Non-pigmented ciliary epithelial cell (primary cell): ENCODE results near the gene MVB12B.

Experiments used
- DNase-seq: peaks from one replicate; pipeline ENCODE4 v3.0.0-alpha.2; 2010; ENCODE audit warnings: low read depth

The MVB12B gene

DNA sequence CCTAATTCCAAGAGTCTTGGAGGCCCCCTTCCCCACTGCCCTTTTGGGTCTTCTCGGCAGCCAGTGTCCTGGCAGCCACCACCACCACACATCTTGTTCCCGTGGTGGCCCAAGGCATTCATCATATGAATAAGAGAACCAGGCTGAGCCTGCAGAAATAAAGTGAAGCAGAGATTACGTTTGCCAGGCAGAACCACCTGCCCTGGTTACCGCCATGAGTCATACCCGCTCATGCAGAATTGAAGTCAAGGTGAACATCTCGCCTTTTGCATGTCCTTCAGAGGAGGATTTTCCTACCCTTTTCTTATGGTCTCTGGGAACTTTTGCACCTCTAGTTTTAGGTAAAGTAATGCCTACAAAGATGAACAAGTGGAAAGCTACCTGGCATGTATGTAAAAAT lies 167.6 kb downstream of the MVB12B start:
- DNase-seq: no peak

DNA sequence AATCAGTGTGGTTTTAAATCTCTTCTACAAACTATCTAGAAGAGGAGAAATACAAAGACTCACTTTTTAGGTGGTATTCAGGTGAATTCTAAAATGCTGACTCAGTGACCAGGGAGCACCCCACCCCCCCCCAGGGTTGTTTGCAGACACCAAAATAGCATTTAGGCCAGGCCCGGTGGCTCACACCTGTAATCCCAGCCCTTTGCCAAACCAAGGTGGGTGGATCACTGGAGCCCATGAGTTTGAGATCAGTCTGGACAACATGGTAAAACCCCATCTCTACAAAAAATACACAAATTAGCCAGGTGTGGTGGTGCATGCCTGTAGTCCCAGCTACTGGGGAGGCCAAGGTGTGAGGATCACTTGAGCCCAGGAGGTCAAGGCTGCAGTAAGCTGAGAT lies 168.1 kb downstream of the MVB12B start:
- no peak for DNase-seq

DNA sequence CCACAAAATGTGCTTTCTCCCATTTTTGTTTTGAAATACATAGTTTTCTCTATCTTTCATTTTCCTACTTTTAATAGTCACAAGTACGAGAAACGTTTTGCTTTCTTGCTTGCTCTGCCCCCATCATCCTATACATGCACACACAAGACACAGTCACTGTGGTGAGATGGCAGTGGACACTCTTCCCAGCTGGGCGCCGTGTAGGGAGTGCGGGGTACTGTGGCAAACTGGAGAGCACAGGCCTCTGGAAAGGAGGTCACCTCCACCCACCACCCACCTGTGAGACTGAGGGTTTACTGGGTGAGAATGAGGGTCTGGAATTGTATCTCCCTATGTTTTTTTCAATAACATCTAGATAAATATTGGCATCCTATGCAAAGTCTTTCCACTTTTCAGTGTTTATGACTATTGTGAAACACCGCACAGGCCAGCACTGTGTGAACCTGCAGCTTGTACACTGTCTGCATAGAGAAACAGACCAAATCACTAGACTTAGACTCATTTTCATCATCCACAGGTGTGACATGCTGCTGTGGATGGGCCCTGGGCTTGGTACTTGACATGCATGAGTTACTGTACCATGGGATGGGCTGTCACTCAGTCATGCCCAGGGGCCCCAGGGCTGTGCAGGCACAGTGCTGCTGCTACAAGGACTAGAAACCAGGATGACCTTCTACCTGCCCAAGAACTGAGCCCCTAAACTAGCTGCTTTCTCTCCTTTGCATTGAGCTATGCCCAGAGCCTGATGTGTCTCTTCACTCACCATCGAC lies 169.0 kb downstream of the MVB12B start:
- no peak for DNase-seq

DNA sequence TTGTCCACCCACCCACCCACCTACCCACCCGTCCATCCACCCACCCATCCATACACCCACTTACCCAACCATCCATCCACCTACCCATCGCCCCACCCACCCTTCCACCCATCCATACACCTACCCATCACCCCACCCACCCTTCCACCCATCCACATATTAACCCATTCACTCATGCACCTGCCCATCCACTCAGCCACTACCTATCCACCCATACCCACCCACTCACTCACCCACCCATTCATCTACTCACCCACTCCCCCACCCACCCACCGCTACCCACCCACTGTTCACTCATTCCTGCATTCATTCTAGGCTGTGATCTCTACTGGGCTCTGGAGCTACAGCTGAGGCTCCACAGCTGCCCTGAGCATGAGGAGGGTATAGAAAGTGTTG lies 169.6 kb downstream of the MVB12B start:
- DNase-seq: no peak

DNA sequence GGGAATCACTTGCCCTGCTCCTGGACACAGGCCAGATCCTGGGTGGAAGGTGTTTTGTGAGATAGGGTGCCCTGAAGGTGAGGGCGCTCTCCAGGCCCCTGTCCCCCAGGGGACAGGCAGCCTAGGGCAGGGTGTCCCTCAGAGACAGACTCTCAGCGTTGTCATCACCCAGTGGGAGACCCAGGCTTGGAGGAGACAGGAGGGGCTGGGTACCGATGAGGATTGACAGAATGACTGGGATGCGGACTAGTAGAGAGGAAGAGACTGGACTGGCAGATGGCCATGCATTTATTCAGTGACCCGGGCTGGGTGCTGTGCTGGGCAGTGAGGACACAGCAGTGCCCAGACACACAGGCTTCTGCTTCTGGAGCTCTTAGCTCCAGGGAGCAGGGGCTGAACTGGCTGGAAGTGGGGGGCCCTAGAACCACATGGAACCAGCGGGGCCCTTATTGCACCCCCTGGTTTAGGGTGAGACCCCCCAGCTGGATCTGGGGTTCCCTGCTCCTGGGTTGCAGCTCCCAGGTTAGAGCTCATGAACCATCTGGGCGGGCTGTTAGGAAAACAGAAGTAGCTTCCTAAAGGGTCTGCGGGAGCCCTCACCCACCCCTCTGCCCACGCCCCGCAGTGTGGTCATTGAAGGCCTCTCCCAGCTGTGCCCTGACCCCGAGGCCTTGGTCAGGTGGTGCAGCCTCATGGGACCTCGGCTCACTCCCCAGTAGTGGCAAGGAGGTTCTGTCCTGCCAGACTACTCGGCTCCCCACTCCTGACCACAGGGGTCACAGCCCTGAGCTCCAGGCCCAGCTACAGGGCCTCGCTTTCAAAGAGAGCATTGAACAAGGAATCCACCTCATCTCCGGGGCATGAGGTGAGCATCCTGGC lies 170.4 kb downstream of the MVB12B start:
- no peak for DNase-seq

DNA sequence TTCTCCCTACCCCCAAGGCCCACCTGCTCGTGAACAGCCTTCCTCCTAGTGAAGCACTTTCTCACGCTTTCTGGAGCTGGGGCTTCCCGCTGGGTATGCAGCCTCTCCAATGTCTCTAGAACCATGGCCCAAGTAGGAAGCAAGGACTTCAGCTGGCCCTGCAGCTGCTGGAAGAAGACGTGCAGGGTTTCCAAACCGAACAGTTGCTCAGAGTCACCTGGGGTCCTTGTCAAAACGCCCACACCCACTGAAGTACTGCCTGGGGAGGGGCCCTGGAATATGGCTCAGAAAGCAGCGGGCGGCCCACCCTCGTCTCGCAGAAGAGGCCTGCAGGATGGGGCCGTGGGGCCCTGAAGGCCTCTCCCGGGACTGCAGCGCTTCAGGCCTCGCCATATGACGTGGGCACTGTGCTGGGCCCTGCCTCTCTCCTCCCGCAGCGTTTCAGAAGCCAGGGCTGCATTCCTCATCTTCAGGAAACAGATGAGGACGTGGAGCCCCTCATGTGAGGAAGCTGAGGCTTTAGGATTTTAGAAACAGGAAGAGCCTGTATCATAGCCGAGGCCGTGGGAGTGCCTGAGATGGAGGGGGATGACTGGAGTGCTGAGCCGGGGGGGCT lies 171.1 kb downstream of the MVB12B start:
- no peak for DNase-seq

DNA sequence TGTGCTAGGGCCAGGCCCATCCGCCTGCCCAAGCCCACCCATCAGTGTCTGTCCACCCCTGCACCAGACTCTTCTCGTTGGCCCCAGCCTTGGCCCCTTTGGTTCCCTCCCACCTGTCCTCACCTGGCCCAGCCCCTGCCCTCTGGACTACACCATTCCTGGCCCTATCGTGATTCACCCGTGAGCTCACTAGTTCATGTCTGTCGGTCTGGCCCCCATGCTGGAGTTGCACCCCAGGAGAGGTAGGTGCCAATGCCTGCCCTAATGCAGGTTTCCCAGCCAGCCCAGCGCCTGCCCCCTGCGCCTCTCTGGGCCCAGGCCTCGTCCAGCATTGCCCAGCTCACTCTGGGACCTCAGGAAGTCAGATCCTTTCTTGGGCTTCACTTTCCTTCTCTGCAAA lies 171.7 kb downstream of the MVB12B start:
- DNase-seq: no peak

DNA sequence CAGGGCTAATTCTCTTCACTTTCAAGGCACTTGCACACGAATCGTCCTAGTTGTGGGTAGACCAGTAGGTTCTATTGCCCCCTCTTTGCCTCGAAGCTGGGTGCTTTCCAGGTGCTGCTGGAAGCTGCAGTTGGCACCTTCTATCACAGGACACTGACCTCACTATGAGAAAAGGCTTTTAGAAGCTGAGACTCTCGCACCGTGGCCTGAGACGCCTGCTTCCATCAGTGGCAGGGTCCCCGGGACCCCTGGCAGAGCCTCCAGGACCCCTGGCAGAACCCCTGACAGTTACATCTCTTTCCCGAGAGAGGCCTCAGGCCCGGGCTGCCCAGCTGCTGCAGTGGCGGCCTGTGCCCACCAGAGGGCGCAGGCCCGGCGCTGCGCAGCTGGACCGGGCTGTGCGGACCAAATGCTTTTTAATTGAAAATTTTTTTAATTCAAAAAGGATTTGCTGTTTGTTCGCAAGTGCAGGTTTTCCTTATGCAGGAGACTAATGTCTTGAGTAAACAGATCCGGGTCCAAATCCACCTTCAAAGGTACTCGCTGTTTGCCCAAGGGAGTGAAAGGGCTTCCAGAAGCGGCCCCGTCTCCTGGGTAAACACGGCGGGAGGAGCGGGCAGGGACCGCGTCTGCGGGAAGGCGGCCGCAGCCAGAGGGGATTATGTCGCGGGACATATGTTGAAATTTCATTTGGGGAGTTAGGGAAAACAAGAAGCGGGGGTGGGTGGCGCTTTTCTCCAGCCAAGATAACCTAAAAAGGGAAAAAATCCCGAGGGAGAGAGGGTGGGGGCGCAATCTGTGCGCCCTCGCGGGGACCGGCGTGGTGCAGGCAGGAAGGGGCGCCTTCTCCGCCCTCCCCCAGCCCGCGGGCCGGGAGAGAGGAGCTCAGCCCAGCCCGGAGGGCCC lies 172.6 kb downstream of the MVB12B start:
- no peak for DNase-seq

DNA sequence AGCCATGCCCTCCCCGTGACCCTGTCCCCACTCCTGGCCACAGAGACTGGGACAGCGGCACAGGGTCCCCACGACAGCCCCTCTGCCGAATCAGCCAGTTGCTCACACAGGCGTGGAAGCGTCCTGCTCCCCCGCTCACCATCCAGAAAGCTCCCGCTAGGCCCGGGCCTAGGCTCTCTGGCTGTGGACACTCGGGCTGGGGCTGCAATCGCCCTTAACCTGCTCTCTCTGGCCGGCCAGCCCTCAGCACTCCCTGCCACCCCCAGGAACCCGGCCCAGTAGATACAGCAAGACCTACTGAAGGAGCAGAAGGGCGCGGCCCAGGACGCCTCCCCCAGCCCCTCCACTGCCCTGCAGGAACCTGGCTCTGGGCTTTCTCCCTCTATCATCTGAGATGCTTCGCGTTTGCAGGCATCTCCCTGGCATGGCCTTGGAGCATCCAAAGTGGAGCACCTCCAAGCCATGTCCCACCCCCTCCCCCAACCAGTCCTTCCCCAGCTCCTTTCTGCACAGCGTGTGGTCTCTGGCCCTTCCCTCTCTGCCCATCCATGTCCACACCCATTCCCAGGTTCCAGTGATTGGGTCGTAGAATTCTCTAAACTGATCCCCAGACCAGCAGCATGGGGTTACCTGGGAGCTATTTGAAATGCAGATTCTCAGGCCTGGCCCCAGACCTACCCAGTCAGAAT lies 173.4 kb downstream of the MVB12B start:
- no peak for DNase-seq

DNA sequence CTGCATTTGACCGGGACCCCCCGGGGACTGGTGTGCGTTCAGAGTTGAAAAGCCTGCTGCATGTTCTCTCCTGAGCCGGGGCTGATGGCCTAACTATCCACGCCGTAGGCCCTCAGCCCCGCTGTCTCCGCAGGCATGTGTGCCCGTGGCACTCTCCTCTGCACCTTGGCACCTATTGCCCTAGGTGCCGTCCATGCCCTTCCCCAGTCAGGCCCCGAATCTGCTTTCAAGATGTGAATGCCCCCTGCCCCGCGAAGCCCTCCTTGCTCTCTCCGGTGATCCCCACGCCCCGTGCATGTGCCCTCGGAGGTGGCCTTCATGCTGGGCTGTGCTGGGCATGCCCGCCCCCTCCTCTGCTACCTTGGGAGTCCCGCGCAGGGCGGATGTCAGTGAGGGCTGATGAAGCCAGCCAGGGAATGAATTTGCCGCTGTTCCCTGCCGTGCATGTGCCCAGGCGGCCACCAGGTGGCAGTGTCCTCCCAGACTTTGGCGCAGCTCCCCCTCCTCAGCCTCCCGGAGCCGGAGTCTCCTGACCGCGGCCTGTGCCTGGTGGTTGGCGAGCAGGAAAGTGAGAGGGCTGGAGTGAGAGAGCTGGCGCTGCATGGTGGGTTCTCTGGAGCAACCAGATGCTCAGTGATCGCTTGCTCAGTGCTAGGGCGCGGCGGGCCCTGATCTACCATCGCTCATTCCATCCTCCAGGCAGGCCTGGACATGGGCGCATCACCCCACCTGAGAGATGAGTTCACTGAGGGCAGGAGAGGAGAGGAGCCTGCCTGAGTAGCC lies 174.2 kb downstream of the MVB12B start:
- DNase-seq: no peak

DNA sequence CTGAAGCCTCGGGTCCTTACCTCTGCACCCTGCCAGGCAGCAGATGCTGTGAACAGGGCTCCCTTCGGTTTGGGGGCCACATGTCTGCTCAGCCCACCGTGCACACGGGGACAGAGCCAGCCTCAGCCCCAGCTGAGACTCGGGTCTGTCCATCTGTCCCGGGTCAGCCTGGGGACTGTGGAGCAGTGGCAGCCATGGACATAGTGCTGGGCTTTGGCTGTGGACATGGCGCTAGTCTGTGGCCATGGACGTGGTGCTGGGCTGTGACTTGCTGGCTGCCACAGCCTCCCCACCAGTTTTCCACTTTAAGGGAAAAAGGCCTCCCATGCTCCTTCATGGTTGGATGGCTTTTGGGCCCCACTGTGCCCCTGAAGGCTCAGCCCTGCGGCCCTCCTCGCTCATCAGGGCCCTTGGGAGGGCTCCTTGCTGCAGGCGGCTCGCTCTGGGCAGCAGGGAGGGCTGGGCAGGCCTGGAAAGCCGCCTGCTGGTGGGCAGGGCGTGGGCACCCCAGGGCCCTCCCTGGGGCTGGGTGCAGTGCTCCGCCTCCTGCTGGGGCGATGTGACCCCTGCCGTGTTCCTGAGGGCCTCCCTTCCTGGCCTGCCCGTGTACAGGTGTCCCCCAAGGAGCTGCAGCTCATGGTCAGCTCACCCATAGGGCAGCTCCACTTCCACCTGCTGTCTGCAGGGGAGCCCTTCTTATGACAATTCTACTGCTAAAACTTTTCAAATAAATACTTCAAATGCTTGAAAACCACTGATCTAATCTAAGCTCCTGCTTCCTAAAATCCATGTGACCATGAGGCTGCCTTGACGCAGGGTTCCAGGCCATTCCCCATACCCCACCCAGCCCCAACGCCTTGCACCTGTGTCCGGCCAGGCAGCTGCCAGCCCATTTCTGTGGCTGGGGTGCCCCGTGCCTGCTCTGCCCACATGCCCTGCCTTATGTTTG lies 175.0 kb downstream of the MVB12B start:
- DNase-seq: no peak

DNA sequence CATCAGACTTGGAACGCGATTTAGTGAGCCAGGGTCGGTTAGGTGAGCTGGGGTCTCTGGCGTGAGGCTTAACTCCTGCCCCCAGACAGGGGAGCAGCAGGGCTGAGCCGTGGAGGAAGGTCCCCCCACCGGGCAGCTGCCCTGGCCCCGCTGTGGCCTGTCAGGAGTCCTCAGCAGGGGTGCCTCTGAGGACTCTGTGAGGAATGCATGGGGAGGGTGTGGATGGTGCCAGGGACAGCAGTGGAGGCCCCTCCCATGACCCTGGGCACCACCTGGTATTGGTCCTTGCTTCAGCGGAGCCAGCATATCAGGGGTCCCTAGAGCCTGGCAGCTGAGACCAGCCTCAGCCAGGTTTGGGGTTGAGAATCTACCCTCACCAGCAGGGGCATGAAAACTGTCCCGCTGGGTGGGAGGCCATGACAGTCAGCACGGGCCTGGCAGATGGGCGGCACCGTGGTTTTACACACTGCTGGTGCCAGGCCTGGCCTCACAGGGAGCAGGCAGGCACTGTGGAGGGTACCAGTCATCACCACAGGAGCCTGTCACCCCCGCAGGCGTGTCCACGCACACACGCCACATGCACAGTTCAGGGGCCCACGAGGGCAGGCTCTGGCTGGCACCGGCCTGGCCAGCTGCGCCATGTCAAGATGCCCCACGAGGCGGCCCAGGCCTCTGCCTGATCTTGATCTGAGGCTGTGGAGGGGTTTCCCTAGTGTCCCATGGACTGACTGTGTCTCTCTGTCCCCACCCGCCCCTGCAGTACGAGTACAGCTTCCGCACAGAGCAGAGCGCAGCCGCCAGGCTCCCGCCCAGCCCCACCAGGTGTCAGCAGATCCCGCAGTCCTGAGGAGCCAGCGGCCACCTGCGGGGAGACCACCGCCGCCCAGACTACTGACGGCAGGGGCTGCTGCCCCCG lies 176.0 kb downstream of the MVB12B start:
- no peak for DNase-seq

DNA sequence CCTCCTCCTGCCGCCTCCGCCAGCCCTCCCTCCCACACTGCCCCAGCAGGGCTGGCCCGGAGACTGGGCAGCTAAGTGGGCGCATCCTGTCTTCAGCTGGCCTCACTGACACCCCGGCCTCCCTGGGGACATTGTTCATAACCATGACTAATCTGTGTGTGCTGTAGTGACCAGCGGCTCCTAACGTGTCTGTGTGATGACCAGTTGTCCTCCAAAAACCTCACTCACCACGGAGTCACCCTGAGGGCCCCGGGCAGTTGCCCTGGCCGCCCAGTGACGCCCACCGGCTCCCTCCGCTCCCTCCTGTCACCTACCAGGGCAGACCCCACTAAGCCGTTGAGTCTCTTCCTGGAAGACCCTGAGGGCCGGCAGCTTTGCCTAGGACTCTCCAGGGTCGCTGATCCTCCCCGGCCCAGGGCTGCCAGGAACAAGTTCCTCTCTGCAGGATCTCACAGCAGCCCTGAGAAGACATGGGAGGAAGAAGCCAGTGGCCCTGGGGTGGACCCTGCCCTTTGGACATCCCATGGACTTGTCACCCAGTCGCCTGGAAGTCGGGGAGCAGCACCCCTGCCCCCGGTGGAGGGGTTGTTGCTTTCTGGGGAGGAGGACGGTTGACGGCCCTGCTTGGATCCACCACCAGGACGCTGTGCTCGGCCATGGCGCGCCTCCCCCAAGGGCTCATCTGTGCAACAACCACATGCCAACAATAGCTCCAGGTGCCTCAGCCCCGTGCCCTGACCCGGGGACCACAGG lies 176.9 kb downstream of the MVB12B start:
- DNase-seq: no peak

DNA sequence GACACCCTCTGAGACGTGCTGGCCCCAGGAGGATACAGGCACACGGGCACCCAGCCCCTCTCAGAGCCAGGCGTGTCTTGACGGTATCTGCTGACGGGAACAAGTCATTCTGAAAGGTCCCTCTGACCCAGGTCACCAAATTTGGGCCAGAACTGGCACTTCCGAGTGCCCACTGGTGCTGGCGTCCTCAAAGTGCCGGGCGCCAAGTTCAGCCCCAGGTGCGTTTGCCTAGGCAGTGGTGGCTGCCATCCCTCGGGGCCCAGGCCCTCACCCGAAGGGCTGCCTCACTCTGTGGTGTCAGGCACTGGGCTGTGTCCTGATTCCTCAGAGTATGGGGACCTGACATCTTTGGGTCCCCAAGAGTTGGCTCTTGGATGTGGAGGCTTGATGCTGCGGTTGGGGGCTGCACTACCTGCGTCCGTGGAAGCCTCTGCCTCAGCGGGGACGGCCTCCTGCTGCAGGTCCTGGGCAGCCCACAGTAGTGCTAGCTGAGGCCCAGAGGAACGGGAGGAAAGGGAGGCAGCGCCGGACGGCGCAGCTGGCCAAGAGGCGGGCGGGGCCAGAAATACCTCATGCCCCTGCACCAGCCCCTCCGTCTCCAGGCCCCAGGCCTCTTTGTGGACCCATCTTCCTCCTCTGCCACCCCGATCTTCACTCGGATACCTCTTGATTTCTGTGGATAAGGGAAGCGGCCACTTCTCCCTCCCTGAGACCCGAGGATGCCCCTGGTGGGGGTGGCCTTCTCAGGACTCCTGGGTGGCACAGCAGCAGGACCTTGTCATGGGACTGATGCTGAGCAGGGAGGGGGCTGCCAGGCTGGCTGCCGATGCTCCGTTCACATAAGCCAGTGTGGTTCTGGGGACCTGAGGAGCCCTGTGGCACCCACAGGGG lies 177.7 kb downstream of the MVB12B start:
- DNase-seq: no peak

DNA sequence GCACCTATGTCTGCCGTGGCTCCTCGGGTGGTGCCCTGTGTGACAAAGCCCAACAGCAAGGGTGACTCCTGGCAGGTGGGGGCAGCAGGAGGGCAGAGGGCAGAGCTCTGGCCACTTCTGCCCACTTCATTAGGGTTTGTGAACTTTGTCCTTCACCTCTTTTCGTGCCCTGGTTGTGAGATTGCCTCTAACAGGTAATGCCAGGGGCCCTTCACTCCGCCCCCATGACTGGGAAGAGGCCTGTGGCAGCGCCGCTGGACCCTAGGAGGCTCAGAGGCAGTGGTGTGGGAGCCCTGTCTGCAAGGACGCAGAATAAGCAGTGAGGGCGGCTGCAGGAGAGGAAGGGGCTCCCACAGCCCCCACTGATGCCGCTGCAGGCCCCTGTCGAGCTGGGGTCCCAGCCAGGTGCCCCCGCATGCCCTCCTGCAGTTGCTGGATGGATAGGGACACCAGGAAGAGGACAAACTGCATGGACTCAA lies 178.4 kb downstream of the MVB12B start:
- no peak for DNase-seq

DNA sequence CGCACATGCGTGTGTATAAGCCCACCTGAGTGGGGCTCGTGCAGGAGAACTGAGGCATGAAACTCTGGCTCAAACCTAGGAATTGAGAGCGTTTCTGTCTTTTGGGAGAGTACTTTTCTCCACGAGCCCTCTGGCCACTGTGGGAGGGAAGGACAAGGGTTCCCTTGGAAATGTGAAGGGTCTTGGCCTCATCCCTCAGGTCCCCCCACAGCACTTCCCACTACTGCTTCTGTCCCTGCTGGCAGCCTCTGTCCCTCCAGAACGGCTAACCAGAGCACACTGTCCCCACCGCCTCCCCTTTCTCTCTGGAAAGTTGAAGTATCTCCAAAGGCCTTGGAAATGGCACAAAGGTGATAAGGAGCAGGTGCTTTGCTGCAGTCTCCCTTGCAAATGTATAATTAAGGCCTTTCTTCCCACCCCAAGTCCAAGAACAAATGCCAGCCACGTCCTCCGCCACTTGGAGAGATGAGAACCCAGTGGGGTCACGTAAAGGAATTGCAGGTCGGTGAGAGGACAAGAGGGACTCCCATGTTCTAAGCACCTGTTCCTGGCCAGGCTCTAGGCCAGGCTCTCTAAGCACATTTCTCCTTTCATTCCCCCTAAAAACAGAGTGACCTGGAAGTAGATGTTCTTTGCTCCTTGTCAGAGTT lies 179.2 kb downstream of the MVB12B start:
- no peak for DNase-seq
